ENCODE measurements around the gene ARHGAP26.

- TF ChIP-seq CTCF (conservative IDR thresholded peaks at IDR 0.05 in 1 of 2, IDR thresholded peaks at IDR 0.05 in 1 of 2; ENCODE audit: low read depth in 1 of 2, low read length in 2 of 2) (no peak), EZH2 (IDR thresholded peaks at IDR 0.05; ENCODE audit: low read length, missing control alignments) (no peak)
These were observed 464.1 kb downstream of the ARHGAP26 start for GRCh38 chr5:143234162-143234842.
